SW480 (cell line): ENCODE measurements around the gene PRAMEF5.
A peak's percentile ranks its signal among the peaks of the same experiment; 100 is the strongest.
"Not testable (repeated sequence)": the region's sequence is repeated elsewhere in the genome, so short reads cannot be mapped to it uniquely, and the experiment has no call there.

Experiments used
- DNase-seq: peaks from one replicate; pipeline ENCODE4 v3.0.0-alpha.2; 2016; ENCODE audit warnings: low spot score

The PRAMEF5 gene

GRCh38 chr1:13277016-13277415 is 23.0 kb downstream of the PRAMEF5 start:
- peak; percentile 5 for DNase-seq

- DNase-seq, result not testable (repeated sequence)
Observed at GRCh38 chr1:13279617-13280016, 25.6 kb downstream of the PRAMEF5 start.

GRCh38 chr1:13285037-13285436 is 31.0 kb downstream of the PRAMEF5 start, which contains the start of gene PRAMEF8:
PRAMEF8 (minus strand) TSS chr1:13285137; CDS start chr1:13284091, 1,046 bp downstream.
- DNase-seq, result not testable (repeated sequence)

GRCh38 chr1:13289030-13289429 is 35.0 kb downstream of the PRAMEF5 start:
- not testable (repeated sequence) for DNase-seq

- DNase-seq, result not testable (repeated sequence)
Observed at GRCh38 chr1:13297216-13297931, 43.4 kb downstream of the PRAMEF5 start.

- DNase-seq, result not testable (repeated sequence)
Observed at GRCh38 chr1:13298699-13299098, 44.7 kb downstream of the PRAMEF5 start.

- DNase-seq, result not testable (repeated sequence)
Observed at GRCh38 chr1:13302197-13302596, 48.2 kb downstream of the PRAMEF5 start.

- DNase-seq, result not testable (repeated sequence)
Observed at GRCh38 chr1:13303239-13303638, 49.2 kb downstream of the PRAMEF5 start, which contains the start of gene PRAMEF33. PRAMEF33 (plus strand) TSS chr1:13303539; CDS start chr1:13305955, 2,416 bp downstream.
